Ammon's horn (tissue), 1 donor: ENCODE data around the gene BRI3BP.
"Not testable (repeated sequence)": the region's sequence is repeated elsewhere in the genome, so short reads cannot be mapped to it uniquely, and the experiment has no call there.

Experiments
- DNase-seq: peaks from one replicate; pipeline ENCODE4 v3.0.0-alpha.2; 2016; ENCODE audit warnings: low spot score

BRI3BP gene

DNA sequence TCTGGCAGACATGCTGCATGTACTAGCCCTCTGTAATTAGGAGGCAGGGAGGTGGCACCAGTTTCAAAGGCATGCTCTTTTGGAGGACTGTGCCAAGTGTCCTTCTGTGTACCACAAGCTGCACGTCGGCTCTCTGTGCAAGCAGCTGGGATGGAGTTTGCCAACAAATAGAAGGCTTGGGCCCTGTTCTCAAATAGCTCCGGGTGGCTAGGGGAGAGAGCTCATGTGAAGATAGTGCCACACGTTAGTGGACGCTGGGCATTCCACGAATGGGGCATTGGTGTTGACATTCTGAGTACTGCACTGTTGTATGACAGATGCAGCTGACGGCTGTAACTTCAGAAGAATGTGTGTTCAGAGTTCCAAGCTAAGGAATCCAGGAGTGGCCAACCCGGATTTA, 76.2 kb downstream of the BRI3BP start:
- DNase-seq, result peak; percentile 50

DNA sequence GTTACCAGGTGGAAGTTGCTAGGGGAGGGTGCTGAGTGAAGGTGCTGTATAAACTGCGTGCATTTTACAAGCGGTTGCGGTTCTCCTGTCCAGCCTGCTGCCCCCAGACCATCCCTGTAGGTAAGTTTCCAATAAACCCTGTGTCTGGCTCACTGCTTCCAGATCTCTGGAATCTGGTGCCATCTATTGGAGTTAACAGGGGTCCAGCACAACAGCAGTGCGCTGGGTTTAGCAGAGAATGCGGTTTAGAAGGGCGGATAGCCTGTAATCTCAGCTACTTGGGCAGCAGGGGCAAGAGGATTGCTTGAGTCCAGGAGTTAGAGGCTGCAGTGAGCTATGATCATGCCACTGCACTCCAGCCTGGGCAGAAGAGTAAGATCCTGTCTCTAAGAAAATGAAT, 76.7 kb downstream of the BRI3BP start:
- peak; percentile 55 for DNase-seq

DNA sequence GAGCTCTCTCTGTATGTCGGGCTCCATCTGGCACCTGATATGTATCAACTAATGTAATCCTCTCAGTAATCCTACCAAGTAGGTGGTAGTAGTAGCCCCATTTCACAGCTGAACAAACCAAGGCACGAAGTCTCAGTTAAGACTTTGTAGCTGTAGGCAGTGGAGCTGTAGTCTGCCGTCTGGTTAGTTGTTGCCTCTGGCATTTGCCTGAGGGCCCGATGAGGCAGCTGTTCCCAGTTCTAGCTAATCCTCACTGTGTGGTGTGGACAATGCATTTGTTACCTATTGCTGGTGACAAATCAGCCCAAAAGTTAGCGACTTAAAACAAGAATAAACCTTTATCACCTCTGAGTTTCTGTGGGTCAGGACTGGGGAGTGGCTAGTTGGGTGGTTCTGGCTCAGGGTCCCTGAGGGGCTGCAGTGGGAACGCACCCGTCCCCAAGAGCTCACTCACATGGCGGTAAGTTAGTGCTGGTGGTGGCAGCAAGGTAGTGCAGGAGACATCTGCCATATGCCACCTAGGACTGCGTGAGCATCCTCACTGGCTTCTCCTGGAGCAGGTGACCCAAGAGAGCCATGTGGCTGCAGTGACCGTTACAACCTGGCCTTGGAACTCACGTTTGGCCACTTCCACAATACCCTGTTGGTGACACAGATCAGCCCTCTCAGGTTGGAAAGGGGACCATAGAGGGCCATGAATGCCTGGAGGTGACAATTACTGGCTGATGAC, 77.4 kb downstream of the BRI3BP start:
- DNase-seq, result no peak

DNA sequence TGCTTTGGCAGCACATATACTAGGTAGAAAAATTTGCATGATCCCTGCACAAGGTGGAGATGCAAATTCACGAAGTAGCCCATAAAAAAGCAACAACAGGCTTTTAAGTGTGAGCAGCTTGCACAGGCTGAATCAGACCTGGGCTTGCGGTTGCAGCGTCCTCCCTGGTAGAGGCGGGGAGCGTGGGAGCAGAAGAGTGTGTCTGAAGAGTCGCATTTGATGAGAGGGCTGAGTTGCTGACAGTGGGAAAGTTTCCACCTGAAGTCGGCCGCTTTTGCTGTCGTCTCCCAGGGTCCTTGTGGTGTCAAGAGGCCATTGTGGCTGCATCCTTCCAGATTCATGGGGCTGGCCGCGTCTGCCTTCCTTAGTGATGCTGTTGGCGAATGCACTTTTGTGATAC, 78.0 kb downstream of the BRI3BP start:
- peak; percentile 65 for DNase-seq

DNA sequence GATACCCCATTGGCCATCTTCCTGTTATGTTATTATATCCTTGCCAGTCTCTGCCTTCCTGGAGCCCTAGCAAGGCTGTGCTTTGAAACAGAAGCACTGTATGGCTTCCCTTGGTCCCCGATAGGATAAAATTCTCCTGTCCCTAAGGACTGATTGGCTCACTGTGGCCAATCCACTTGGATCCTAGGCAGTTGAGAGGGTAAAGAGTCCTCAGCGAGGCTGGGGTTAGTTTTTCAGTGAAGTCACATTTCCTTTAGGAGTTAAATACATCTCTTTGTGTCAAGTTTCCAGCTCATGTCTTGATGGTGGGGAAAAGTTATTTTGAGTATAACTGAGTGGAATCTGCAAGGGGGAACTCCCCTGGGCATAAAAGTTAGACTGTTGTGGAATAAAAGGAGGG, 79.1 kb downstream of the BRI3BP start:
- no peak for DNase-seq

DNA sequence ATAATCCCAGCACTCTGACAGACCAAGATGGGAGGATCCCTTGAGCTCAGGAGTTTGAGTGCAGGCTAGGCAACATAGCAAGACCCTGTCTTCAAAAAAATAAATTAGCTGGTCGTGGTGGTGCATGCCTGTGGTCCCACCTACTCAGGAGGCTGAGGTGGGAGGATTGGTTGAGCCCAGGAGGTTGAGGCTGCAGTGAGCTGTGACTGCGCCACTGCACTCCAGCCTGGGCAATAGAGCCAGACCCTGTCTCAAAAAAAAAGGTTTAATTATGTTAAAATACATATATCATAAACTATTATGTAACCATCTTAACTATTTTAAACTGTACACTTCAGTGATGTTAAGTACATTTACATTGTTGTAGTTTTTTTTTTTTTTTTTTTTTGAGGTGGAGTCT, 80.8 kb downstream of the BRI3BP start:
- DNase-seq, result not testable (repeated sequence)

DNA sequence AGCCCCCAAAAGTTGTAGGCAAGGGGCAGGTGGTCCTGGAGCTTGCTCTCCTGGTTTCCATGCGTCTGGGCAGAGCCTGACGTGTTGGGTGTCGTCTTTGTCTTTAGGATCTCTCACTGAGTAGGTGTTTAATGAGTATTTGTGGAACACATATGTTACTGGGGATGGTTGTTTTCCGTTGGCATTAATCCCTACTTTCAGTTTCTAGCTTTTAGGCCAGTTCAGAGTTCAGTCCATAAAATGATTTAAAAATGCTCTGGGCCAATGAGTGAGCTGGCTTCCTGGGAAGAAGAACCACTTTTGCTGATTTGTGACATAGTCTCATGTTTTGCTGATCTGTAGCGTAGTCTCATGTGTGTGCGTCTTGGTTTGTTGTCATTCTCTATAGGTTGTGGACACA, 82.7 kb downstream of the BRI3BP start:
- no peak for DNase-seq

DNA sequence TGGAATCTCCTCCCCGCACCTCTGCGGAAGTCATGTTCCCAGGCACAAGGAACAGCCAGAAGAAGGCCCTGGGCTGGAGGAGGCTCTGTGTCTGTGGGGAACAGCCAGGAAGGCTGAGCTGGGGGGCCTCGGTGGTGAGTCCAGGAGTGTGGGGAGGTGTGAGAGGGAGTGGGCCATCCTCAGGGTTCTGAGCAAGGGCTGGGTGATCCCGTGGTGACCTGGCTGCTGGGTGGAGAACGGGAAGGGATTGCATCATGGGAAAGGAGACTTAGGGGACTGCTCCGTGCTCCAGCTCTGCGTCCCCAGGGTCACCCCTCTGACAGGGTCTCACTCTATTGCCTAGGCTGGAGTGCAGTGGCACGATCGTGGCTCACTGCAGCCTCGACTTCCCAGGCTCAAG, 85.6 kb downstream of the BRI3BP start:
- no peak for DNase-seq

DNA sequence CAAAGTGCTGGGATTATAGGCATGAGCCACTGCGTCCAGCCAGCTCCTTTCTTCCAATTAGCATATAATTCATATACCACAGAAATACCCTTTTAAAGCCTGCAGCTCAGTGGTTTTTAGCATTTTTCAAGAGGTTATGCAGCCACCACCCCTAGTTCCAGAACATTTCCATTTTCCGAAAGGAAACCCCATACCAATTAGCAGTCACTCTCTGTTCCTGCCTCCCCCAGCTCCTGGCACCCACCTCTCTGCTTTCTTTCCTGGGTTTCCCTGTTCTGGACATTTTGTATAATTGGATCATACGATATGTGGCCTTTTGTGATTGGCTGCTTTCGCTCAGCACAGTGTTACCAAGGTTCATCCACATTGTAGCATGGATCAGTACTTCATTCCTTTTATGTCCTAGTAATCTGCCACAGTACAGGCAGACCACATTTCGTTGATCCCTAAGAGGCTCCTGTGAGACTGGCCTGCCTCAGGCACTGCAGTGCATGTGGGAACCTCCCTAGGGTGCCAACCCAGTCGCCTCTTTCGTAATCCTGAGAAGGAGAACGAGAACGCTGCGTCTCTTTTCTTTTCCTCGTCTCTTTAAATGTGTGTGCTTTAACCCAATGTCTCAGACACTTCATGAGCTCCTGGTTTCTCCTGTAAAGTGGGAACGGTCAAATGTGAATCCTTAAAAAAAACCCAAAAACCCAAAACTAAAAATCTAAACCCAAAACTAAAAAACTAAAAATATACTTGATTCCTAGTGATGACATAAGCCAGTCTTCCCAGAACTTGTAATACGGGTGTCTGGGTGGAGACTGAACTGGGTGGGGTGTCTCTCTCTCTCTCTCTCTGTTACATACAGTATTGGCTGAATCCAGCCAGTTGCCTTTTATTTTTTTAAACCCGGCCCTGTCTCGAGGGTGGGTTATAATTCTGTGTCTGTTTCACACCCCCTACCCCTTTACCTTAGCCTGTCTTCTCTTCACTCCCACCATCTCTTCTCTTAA, 86.5 kb downstream of the BRI3BP start:
- DNase-seq, result no peak
